Measurements from ENCODE around the gene PXDN.

Gene PXDN

GRCh38 chr2:1606421-1607235 is 137.7 kb downstream of the PXDN start:
- DNase-seq = no peak

DNA sequence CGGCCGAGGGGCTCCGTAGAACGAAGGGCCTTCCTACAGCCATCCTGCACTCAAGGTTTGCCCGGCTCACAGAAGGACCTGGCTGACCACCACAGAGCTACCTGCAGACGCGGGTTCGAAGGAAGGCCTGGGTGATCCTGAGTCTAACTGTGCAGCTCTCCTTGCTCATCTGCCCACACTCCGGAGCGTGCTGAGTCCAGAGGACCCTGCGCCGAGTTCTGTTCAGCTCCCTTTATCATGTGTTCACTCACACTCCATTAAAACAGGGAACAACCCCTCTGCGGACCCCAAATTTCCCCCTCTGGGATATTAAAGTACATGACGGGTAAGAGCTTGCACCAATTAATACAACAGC is 138.3 kb downstream of the PXDN start:
- no peak for DNase-seq

DNA sequence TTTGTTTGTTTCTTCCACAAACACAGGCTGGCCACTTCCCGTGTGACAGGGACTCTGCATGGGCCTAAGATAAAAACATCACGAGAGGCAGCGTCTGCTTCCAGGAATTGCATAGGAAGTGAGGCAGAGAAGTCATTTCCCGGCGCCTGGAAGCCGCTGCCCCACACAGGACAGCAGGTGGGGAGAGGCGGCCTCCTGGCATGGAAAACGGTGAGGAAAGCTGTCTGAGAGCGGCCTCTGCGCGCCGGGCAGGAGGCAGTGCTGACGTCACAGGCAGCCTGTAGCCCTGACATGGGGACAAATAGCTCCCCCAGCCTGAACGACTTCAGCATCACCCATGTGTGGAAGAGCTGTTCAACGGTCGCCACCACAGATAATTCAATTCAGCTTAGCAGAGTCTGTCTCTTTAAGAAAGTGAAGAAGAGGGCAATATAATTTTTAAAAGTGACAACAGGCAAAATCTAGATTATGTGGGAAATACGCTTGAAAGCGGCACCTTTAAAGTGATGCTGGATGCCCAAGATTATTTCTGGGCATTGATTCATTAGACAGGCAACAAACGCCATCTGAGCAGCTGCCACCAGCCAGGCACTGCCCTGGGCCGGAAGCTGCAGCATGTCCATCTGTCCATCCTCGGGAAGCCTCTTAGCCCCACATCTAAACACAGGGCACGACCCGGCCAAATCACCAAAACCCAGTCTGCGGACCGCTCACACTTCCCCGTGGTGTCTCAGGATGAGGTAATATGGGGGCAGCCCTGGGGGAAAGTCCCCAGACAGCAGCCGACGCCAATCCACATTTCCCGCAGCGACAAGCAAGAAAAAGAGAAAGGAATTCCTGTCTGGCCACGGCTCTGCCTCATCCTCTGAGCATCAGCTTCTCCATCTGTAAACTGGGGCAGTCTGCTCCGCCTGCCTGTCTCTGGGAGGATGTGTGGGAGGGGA is 138.9 kb downstream of the PXDN start:
- no peak for DNase-seq

- DNase-seq = no peak
These were observed 140.8 kb downstream of the PXDN start for GRCh38 chr2:1603521-1603920.

DNA sequence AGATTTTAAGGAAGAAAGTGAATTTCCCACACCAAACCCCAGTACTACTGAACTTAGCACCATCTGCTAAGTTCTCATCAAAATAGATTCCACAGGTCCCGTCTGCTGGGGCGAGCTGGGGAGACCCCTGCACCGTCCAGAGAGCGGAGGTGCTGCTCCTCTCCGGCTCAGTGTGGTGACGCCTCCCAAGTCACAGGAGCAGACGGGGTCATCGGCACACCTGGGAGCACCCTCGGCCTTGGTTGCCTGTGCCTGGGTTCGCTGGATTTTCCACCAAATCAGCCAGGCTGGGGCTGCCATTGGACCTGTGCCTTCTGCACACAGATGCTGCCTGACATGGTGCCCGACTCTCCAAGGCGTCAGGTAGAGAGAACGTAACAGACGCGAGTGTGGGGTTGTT is 141.3 kb downstream of the PXDN start:
- DNase-seq = no peak

DNA sequence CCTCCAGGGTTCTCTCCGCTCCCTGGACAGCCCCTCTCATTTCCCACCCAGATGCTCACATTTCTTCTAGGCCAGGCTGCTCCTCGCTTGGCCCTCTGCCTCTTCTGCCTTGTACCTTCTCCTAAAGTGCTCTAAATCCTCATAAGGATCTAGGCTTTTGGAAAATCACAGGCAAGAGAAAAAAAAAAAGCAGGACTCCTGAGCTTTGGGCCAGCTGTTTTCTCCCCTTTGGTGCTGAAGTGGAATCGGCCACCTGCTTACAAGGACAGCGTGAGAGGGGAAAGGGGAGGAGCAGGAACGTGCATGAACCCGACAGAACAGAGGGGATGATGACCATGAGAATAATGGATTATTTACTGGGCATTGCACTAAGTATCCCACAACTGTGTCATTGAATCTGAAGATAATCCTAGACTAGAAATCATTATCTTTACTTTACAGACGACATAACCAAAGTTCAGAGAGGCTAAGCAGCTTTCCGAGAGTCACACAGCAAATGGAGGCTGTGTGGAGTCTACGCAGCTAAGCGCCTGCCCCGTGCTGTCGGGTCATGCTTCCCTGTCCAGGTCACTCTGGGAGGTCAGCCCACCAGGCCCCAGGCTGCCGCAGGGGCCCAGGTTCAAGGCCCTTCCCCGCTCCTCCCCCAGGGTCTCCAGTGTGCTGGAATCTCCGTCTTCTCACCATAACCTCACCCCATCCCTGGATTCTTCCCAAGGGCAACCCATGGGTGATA is 141.9 kb downstream of the PXDN start:
- DNase-seq = no peak

DNA sequence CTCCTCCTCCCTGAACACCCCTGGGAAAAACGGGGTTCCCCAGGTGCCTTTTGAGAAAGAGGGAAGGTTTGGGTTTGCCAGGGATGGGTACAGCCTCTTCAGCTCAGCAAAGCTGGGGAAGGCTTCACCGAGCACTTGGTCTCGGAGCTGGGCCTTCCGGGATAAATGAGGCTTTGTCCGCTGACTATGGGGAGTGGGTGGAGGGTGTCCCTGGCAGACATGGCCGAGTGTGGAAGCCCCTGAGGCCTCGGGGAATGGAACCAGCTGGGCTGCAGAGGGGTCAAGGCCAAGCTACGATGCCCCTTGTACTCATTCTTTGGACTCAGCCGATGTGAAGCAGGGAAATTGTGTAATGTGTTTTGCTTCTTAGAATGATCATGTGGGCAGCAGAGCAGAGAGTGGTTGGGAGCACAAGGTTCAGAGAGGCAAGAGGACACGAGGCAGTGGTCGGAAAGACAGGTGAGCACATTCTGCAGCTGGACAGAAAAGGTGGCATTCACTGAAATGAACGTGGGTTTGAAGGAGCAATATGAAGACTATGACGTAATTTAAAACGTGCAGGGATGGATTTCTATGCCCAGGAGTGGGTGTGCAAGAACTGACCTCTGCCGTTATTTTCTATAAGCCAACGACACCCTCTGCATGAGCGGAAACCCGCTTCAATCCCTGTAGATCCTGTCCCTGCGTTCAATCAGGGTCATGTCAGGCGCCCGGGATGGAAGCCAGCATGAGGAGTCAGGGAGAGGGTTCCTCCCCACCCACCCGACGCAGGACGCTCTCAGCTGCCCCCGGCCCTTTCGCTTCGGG is 142.6 kb downstream of the PXDN start:
- DNase-seq = no peak

- no peak for DNase-seq
These were observed 143.3 kb downstream of the PXDN start for GRCh38 chr2:1601067-1601412.

DNA sequence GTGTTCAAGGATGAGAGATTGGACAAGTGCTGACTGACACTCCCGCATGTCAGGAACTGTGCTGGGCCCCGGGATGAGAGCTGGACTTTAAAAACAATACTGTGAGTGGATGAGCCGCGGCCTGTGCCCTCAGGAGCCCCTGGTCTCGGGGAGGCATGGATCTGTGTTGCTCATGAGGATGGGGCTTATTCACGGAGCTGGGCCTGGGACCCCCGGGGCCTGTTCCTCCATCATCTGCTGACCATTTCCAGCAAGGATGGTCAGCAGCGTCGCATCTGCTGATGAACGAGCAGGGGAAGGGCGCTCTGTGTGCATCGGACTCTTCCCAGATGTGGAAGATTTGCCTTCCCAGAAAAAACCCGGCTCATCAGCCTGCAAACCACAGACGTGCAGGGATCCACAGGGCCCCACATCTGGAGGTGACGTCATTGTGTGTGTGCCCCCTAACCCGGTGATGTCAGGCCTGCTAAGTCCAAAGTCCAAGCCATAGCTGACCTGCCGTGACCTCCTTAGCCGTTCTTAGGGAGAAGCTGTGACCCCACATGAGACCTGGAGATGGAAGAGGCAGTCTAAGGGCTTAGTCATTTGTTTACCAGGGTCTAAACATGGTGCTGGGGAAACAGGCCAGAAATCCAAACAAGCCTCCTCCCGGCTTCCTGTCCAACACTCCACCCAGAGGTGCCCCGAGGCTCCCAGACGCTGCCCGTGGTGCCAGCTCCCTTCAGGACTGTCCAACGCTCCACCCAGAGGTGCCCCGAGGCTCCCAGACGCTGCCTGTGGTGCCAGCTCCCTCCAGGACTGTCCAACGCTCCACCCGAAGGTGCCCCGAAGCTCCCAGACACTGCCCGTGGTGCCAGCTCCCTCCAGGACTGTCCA is 143.9 kb downstream of the PXDN start:
- DNase-seq = no peak

- no peak for DNase-seq
These were observed 144.8 kb downstream of the PXDN start for GRCh38 chr2:1599301-1600085.

DNA sequence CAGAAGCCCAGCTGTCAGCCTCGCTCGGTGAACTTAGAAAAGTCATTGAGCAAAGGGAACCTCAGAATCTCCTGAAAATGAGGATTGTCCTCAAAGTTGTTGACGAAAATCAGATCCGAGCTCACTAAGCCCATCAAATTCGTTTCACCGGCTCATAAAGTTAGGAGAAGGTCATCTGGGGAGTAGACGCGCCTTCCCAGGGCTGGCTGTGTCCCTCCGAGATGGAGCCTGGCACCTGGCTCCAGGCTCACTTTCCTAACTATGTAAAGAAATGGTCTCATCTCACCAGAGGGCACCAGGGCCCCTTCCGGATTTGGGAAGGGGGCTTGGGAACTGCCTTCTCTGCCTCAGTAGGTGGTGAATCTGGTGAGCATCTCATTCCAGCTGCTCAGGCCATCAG is 145.5 kb downstream of the PXDN start:
- no peak for DNase-seq

DNA sequence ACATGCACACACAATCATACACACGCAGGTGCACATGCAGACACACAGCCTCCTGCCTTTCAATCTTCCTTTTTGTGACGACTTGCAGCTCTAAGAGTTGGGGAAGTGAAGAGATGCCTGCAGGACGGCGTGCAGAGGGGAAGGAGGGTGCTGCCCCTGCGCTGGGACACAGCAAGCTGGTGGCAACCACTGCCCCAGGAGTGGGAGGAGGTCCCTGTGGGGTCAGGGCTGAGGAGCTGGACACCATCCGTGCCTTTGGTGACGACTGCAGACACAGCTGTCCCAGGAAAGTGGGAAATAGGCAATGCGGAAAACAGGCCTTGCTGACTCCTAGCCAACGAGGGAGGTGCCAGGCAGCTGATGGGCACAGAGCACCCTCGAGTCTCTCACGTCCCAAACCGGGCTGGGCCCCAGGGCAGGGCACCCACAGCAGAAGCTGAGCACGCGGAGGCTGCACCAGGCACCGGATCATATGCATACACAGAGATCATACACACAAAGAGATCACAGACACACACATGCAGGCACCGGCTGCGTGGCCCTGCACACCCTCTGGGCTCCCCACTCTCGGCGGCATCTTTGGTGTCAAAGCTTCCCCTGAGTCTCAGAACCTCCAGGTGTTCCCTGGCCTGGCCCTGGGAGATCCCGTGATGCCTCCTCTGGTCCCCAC is 146.1 kb downstream of the PXDN start:
- DNase-seq = no peak

DNA sequence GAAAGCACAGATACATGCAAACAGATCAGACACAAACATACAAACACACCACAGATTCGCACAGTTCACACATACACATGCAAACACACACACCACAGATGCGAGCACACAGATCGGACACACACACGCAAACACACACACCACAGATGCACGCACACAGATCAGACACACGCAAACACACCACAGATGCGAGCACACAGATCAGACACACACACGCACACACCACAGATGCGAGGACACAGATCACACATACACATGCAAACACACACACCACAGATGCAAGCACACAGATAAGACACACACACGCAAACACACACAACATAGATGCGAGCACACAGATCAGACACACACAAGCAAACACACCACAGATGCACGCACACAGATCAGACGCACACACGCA is 149.0 kb downstream of the PXDN start:
- no peak for DNase-seq

- DNase-seq = no peak
These were observed 149.7 kb downstream of the PXDN start for GRCh38 chr2:1594373-1595171.

GRCh38 chr2:1594123-1594372 is 150.3 kb downstream of the PXDN start:
- DNase-seq = no peak

- DNase-seq = no peak
These were observed 150.8 kb downstream of the PXDN start for GRCh38 chr2:1593371-1594122.

- DNase-seq = no peak
These were observed 152.1 kb downstream of the PXDN start for GRCh38 chr2:1591978-1592907.

- no peak for DNase-seq
These were observed 152.9 kb downstream of the PXDN start for GRCh38 chr2:1591461-1591770.

All from NK-92 treated with Interleukin-12 subunit alpha and Interleukin-12 subunit beta, amount 100 ng/mL, for 24 hours (cell line).